NCI-H82 treated with DMSO at 0.1 percent for 48 hours (cell line): ENCODE data around the gene NPAS1.
"Not testable (repeated sequence)": the region's sequence is repeated elsewhere in the genome, so short reads cannot be mapped to it uniquely, and the experiment has no call there.

Source experiments
- DNase-seq: peaks from one replicate; lab custom pipeline; 2025; ENCODE audit not compliant: unreplicated experiment; lab: John Stamatoyannopoulos, UW

The NPAS1 gene

DNA sequence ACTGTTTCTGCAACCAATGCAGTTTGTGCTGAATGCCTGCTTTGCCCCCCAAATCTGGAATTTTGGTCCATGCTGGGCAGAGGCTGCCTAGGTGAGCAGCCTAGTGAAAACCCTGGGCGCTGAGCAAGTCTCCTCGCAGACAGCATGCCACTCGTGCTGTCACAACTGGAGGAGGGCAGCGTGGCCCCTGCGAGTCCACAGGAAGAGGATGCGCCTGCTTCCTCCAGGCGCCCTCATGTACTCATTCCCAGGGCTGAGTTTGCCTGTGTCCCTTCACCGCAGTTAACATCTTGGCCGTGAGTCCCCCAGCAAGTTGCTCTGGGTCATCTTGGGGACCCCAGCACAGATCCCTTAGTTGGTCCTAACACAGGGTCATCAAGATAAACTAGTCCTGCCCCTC, 55.0 kb downstream of the NPAS1 start:
- no peak for DNase-seq

- no peak for DNase-seq
Measured at GRCh38 chr19:47075179-47075810, 55.7 kb downstream of the NPAS1 start.

- no peak for DNase-seq
Measured at GRCh38 chr19:47075941-47076340, 56.3 kb downstream of the NPAS1 start.

- DNase-seq: not testable (repeated sequence)
Measured at GRCh38 chr19:47078351-47078750, 58.7 kb downstream of the NPAS1 start.

GRCh38 chr19:47081095-47081494, 61.5 kb downstream of the NPAS1 start:
- no peak for DNase-seq

DNA sequence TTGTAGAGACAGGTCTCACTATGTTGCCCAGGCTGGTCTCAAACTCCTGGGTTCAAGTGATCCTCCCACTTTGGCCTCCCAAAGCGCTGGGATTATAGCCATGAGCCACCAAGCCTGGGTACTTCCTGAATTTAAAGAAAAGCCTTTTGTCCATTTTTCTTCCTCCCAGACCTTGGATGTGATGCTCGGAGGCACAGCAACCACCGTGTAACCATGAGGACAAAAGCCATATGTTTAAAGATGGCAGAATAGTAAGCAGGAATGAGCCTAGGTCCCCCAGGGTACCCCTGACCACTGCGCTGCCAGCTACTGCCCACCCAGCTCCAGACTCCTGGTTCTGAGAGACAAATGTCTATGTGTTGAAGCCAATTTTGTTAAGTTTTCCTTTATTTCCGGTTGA, 62.9 kb downstream of the NPAS1 start:
- DNase-seq: no peak

DNA sequence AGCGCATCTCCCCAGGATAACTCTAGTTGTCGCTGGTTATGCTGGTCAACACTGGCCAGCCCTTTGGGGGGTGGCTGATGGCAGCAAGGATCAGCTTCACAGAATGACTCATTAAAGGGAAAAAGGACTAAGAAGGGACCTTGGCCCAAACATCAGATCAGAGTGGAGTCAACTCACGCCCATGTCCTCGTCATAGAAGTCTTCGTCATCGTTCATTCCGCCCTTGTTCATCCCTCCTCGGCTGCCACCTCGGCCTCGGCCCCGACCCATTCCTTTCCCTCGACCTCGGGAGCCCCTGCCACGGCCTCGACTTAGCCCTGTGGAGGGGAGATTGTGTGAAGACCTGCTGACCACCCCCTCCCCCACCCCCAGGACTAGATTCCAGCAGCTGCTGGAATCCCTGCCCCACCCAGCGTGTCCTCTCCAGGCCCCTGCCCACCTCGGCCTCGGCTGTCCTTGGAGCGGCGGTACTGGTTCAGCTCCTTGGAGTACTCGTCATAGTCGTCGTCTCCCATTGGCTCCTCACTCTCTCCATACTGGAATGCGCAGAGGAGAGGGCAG, 65.3 kb downstream of the NPAS1 start:
- DNase-seq: no peak

- DNase-seq: no peak
Measured at GRCh38 chr19:47086280-47086679, 66.6 kb downstream of the NPAS1 start.

- DNase-seq: no peak
Measured at GRCh38 chr19:47089767-47090350, 70.2 kb downstream of the NPAS1 start.

DNA sequence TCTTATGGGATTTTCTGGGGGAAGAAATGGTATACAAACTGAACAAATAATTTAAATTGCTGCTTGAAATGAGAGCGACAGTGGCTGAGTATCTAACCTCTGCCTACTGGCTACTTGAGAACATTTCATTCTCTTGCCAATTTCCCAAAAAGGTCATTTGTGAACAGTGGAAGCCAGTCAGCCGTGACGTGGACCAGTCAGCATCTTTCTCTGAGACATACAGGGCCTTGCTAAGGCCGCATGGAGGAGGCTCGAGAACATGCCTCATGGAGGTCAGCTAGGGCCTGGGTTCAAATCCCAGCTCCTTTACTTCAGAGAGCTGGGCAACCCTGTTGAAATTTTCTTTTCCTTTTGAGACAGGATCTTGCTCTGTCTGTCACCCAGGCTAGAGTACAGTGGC, 73.6 kb downstream of the NPAS1 start:
- DNase-seq: no peak

GRCh38 chr19:47093841-47094240, 74.2 kb downstream of the NPAS1 start:
- DNase-seq: no peak

DNA sequence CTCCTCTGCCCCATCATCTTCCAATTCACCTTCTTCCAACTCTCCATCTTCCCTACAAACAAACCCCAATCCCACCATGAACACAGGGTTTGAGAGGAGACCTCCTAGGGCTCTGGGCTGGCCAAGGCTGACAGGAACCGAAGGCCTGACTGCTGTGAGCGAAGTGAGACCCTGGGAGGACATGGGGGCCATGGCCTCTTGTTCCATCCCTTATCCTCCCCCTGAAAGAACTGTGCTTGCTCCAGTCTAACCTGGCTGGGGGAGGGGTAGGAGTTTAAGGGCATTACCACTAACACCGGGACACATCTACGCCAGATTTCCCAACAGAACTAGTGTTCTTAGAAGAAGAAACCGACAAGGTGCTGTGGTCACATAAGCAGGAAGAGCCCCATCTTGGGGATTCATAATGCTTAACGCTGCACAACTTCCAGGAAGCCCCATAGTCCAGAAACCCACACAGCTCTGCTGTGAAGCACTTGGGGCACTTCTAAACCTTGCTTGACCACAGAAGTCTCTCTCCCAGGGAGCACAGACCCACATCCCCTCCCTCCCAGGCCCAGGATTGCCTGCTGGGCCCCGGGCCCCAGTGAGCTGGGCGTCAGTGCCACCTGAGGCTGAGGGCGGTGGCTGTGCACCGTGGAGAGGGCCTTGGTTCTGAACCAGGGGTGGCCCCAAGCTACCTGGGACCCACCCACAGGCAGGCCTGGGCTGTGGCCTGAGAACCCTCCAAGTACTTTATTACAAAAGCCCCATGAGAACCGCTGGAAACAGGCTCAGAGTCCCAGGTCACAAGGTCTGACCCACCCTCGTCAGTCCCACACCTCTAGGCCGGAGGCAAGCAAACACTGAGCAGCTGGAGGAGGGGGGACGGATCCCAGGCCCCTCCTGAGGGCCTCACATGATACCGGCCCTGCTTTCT, 75.2 kb downstream of the NPAS1 start:
- DNase-seq: no peak
